HEK293 (cell line): ENCODE data around the gene FAM32A.

ENCODE experiments used
- CTCF ChIA-PET: fragments of 350-600 bp; formaldehyde crosslinking; extraction: SDS; loops from one replicate; lab custom pipeline; 2021; ENCODE audit warnings: antibody characterized with exemption; lab: Yijun Ruan, JAX
- POLR2A ChIA-PET: fragments of 300-600 bp; formaldehyde crosslinking; extraction: SDS; loops from one replicate; lab custom pipeline; 2020; ENCODE audit warnings: antibody characterized with exemption, inconsistent platforms; lab: Yijun Ruan, JAX
- H3K27ac ChIP-seq: fragments of 200-500 bp; sonication (Bioruptor generic); 2 replicates; pipeline ENCODE4 v1.5.1; 2014; ENCODE audit warnings: low read depth, low read length, control low read depth, inconsistent platforms; ENCODE audit errors: extremely low read depth
- H3K36me3 ChIP-seq, 2 experiments: fragments of 200-500 bp in 1 of 2; sonication (Bioruptor generic) in 1 of 2; 1 replicate in 1 of 2; 2 replicates in 1 of 2; pipeline ENCODE4 v1.5.1; 2014 to 2017; ENCODE audit warnings: inconsistent platforms in 2 of 2, low read length in 2 of 2; ENCODE audit not compliant: control insufficient read depth in 2 of 2, insufficient read depth in 1 of 2
- H3K4me1 ChIP-seq: fragments of 200-500 bp; sonication (Bioruptor generic); 2 replicates; pipeline ENCODE4 v1.5.1; 2014; ENCODE audit warnings: mild to moderate bottlenecking, low read length, inconsistent platforms; ENCODE audit not compliant: control insufficient read depth, insufficient read depth
- H3K4me3 ChIP-seq: 2 replicates; pipeline ENCODE4 v1.5.1; 2011; ENCODE audit warnings: low read depth, mild to moderate bottlenecking, control low read depth, low read length, moderate library complexity
- H3K9me3 ChIP-seq: fragments of 200-500 bp; sonication (Bioruptor generic); 2 replicates; pipeline ENCODE4 v1.5.1; 2014; ENCODE audit warnings: low read depth, low read length, inconsistent platforms; ENCODE audit not compliant: control insufficient read depth, insufficient read depth
- KLF1 ChIP-seq: fragments of 450-650 bp; formaldehyde crosslinking; IDR thresholded peaks from 2 replicates; pipeline ENCODE4 v1.5.1; 2016; ENCODE audit warnings: missing biosample characterization, missing genetic modification characterization
- MEIS1 ChIP-seq: sonication (generic); formaldehyde crosslinking; IDR thresholded peaks from 2 replicates; pipeline ENCODE4 v1.8.1; 2022; ENCODE audit warnings: missing genetic modification reagents, mild to moderate bottlenecking, borderline replicate concordance
- MZF1 ChIP-seq: fragments of 450-650 bp; formaldehyde crosslinking; IDR thresholded peaks from 2 replicates; pipeline ENCODE4 v1.5.1; 2017; ENCODE audit warnings: missing biosample characterization, missing genetic modification characterization, borderline replicate concordance
- OSR2 ChIP-seq: fragments of 450-650 bp; formaldehyde crosslinking; IDR thresholded peaks from 2 replicates; pipeline ENCODE4 v1.5.1; 2016; ENCODE audit warnings: missing biosample characterization, missing genetic modification characterization
- ZBTB17 ChIP-seq: fragments of 450-650 bp; formaldehyde crosslinking; IDR thresholded peaks from 2 replicates; pipeline ENCODE4 v1.5.1; 2016; ENCODE audit warnings: missing biosample characterization, missing genetic modification characterization
- ZFP3 ChIP-seq: fragments of 450-650 bp; formaldehyde crosslinking; IDR thresholded peaks from 2 replicates; pipeline ENCODE4 v1.5.1; 2016; ENCODE audit warnings: low read depth, missing biosample characterization, missing genetic modification characterization
- ZNF140 ChIP-seq: fragments of 450-650 bp; formaldehyde crosslinking; IDR thresholded peaks from 2 replicates; pipeline ENCODE4 v1.5.1; 2016; ENCODE audit warnings: missing biosample characterization, missing genetic modification characterization
- ZNF157 ChIP-seq: fragments of 450-650 bp; formaldehyde crosslinking; IDR thresholded peaks from 2 replicates; pipeline ENCODE4 v1.5.1; 2016; ENCODE audit warnings: missing biosample characterization, missing genetic modification characterization
- ZNF248 ChIP-seq: fragments of 450-650 bp; formaldehyde crosslinking; IDR thresholded peaks from 2 replicates; pipeline ENCODE4 v1.5.1; 2017; ENCODE audit warnings: missing biosample characterization, missing genetic modification characterization
- ZNF48 ChIP-seq: fragments of 450-650 bp; formaldehyde crosslinking; IDR thresholded peaks from 2 replicates; pipeline ENCODE4 v1.5.1; 2016; ENCODE audit warnings: missing biosample characterization, missing genetic modification characterization
- ZNF510 ChIP-seq: fragments of 450-650 bp; formaldehyde crosslinking; IDR thresholded peaks from 2 replicates; pipeline ENCODE4 v1.5.1; 2018; ENCODE audit warnings: mild to moderate bottlenecking, missing genetic modification characterization, missing biosample characterization; ENCODE audit not compliant: insufficient replicate concordance
- ZNF521 ChIP-seq: fragments of 450-650 bp; formaldehyde crosslinking; IDR thresholded peaks from 2 replicates; pipeline ENCODE4 v1.5.1; 2017; ENCODE audit warnings: missing biosample characterization, mild to moderate bottlenecking, missing genetic modification characterization
- ZNF530 ChIP-seq: fragments of 450-650 bp; formaldehyde crosslinking; IDR thresholded peaks from 2 replicates; pipeline ENCODE4 v1.5.1; 2016; ENCODE audit warnings: low read depth, missing biosample characterization, missing genetic modification characterization
- ZNF549 ChIP-seq: fragments of 450-650 bp; IDR thresholded peaks from 2 replicates; pipeline ENCODE4 v1.5.1; 2018; ENCODE audit warnings: missing biosample characterization, missing genetic modification characterization, mild to moderate bottlenecking, inconsistent platforms, moderate library complexity
- ZNF658 ChIP-seq: fragments of 450-650 bp; formaldehyde crosslinking; IDR thresholded peaks from 2 replicates; pipeline ENCODE4; 2016; ENCODE audit warnings: missing biosample characterization, missing genetic modification characterization
- ZNF747 ChIP-seq: fragments of 450-650 bp; formaldehyde crosslinking; IDR thresholded peaks from 2 replicates; pipeline ENCODE4 v1.5.1; 2016; ENCODE audit warnings: missing biosample characterization, missing genetic modification characterization
- ZNF76 ChIP-seq: fragments of 450-650 bp; formaldehyde crosslinking; IDR thresholded peaks from 2 replicates; pipeline ENCODE4; 2016; ENCODE audit warnings: low read depth, missing biosample characterization, missing genetic modification characterization, borderline replicate concordance
- ZNF768 ChIP-seq: fragments of 450-650 bp; formaldehyde crosslinking; IDR thresholded peaks from 2 replicates; pipeline ENCODE4 v1.5.1; 2018; ENCODE audit warnings: missing biosample characterization, mild to moderate bottlenecking, missing genetic modification characterization
- ZSCAN16 ChIP-seq: fragments of 450-650 bp; formaldehyde crosslinking; IDR thresholded peaks from 2 replicates; pipeline ENCODE4 v1.5.1; 2016; ENCODE audit warnings: missing biosample characterization, missing genetic modification characterization
- TF ChIP-seq, protein P1 (sequence below): fragments of 450-650 bp; formaldehyde crosslinking; IDR thresholded peaks from 2 replicates; pipeline ENCODE4 v1.5.1; 2017; ENCODE audit warnings: missing biosample characterization, missing genetic modification characterization
- TF ChIP-seq, protein P2 (sequence below): fragments of 450-650 bp; formaldehyde crosslinking; IDR thresholded peaks from 2 replicates; pipeline ENCODE4 v1.5.1; 2016; ENCODE audit warnings: missing biosample characterization, missing genetic modification characterization, borderline replicate concordance
- TF ChIP-seq, protein P3 (sequence below): fragments of 450-650 bp; formaldehyde crosslinking; IDR thresholded peaks from 2 replicates; pipeline ENCODE4 v1.5.1; 2017; ENCODE audit warnings: missing biosample characterization, mild to moderate bottlenecking, missing genetic modification characterization, moderate library complexity

The FAM32A gene

DNA sequence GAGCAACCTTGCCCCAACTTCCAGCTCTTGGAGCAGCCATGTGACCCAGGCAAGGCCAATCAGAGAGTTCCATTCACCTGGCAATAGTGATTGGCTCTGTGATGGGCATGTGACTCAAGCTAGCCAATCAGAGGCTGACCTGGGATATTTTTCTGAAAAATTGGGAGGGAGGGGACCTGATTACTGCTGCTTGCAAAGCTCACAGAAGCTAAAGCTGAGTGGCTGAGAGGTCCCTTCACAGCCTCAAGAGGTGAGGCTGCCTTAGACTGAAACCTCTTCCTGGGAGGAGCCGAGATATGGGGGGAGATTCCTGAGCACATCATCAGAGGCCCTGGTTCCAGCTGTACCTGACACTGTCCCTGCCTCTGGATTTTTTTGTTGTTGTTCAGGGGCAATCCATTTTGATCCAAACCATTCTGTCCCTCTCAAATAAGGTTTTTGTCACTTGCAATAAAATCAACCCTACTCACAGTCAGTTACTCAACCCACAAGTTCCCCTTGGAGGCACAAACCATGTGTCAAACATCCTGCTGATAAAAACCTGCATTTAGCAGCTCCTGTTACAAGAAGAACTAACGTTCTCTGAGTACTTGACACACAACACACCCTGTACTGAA is 16.6 kb upstream of the FAM32A start:
- H3K36me3 ChIP-seq: no peaks in the 10 kb centered on the region
- POLR2A ChIA-PET: interaction anchor here (0.6 to 1.3 kb wide), 2 partner anchors 47 to 59 kb away, joined by 3 read pairs; no protein-coding TSS in a partner anchor
- TF ChIP-seq ZNF549: no peak
- TF ChIP-seq ZNF768 (tag by site-specific recombination): no peak
- TF ChIP-seq ZNF48 (tag by site-specific recombination): no peak
- TF ChIP-seq, protein P1, sequence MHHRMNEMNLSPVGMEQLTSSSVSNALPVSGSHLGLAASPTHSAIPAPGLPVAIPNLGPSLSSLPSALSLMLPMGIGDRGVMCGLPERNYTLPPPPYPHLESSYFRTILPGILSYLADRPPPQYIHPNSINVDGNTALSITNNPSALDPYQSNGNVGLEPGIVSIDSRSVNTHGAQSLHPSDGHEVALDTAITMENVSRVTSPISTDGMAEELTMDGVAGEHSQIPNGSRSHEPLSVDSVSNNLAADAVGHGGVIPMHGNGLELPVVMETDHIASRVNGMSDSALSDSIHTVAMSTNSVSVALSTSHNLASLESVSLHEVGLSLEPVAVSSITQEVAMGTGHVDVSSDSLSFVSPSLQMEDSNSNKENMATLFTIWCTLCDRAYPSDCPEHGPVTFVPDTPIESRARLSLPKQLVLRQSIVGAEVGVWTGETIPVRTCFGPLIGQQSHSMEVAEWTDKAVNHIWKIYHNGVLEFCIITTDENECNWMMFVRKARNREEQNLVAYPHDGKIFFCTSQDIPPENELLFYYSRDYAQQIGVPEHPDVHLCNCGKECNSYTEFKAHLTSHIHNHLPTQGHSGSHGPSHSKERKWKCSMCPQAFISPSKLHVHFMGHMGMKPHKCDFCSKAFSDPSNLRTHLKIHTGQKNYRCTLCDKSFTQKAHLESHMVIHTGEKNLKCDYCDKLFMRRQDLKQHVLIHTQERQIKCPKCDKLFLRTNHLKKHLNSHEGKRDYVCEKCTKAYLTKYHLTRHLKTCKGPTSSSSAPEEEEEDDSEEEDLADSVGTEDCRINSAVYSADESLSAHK (tag by site-specific recombination): no peak
- no peak for TF ChIP-seq KLF1 (tag by site-specific recombination)
- no peak for TF ChIP-seq ZNF747 (tag by site-specific recombination)
- no peak for TF ChIP-seq ZBTB17 (tag by site-specific recombination)
- TF ChIP-seq ZNF157: no peak
- TF ChIP-seq ZNF658 (tag by site-specific recombination): no peak
- no peak for TF ChIP-seq ZNF530 (tag by site-specific recombination)
- no peak for TF ChIP-seq ZNF510 (tag by site-specific recombination)
- TF ChIP-seq, all 188 proteins: peak for 0

DNA sequence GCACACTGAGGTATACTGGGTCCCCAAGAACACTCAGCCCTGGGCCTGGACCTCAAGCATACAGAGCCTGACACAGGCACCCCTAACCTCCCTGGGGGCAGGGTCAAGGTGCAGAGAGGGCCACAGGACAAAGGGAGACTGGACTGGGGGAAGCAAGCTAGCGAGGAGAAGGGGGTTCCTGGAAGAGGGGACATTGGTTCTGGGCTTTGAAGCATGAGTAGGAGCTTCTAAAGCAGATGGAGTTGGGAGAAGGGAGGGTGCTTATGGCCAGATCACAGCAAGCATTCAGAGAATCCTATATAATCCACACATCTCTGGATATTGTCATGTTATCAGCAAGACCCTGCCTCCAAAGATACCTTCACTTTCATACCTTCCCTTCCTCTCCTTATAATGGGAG is 15.1 kb upstream of the FAM32A start:
- Histone ChIP-seq H3K36me3 (no peaks in the 10 kb centered on the region), H3K27ac (no peak overlapping the region)
- POLR2A ChIA-PET: interaction anchor here (1.3 kb wide), 1 partner anchor 60 kb away, joined by 3 read pairs; no protein-coding TSS in a partner anchor
- peak; percentile 79 for TF ChIP-seq ZFP3
- TF ChIP-seq ZNF140 (tag by site-specific recombination): no peak
- TF ChIP-seq, all 188 proteins: peak for 1
- H3K4me1 ChIP-seq: no peaks in the 10 kb centered on the region
- CTCF ChIA-PET: no interaction called here
- H3K9me3 ChIP-seq: no peaks in the 10 kb centered on the region
- H3K4me3 ChIP-seq: no peak overlapping the region

More for the DNA sequence above, 16.6 kb upstream of the FAM32A start:
- Histone ChIP-seq H3K9me3 (no peaks in the 10 kb centered on the region), H3K27ac (no peak overlapping the region), H3K4me1 (no peaks in the 10 kb centered on the region), H3K4me3 (no peak overlapping the region)
- CTCF ChIA-PET: interaction anchor here (1.0 to 1.1 kb wide), 2 partner anchors 12 to 128 kb away, joined by 3 to 4 read pairs; no protein-coding TSS in a partner anchor

DNA sequence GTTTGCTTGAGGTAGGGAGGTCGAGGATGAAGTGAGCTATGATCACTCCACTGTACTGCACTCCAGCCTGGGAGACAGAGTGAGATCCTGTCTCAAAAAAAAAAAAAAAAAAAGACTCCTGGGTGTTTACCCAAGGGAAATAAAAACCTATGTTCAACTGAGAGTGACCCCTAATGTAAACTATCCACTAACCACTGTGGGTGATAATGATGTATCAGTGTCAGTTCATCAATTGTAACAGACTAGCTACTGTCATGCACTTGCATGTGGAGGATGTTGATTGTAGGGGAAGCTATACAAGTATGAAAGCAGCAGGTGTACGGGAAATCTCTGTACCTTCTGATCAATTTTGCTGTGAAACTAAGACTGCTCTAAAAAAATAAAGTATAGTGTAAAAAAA is 9.3 kb upstream of the FAM32A start:
- H3K4me3 ChIP-seq: no peak overlapping the region
- no peaks in the 10 kb centered on the region for H3K36me3 ChIP-seq
- CTCF ChIA-PET: interaction anchor here (0.7 kb wide), 1 partner anchor 134 kb away, joined by 4 read pairs; no protein-coding TSS in a partner anchor
- H3K27ac ChIP-seq: no peak overlapping the region
- no peaks in the 10 kb centered on the region for H3K9me3 ChIP-seq
- POLR2A ChIA-PET: no interaction called here
- H3K4me1 ChIP-seq: no peaks in the 10 kb centered on the region
- no peak for TF ChIP-seq OSR2
- TF ChIP-seq MZF1 (tag by site-specific recombination): no peak
- no peak for TF ChIP-seq ZSCAN16 (tag by site-specific recombination)
- TF ChIP-seq, protein P2, sequence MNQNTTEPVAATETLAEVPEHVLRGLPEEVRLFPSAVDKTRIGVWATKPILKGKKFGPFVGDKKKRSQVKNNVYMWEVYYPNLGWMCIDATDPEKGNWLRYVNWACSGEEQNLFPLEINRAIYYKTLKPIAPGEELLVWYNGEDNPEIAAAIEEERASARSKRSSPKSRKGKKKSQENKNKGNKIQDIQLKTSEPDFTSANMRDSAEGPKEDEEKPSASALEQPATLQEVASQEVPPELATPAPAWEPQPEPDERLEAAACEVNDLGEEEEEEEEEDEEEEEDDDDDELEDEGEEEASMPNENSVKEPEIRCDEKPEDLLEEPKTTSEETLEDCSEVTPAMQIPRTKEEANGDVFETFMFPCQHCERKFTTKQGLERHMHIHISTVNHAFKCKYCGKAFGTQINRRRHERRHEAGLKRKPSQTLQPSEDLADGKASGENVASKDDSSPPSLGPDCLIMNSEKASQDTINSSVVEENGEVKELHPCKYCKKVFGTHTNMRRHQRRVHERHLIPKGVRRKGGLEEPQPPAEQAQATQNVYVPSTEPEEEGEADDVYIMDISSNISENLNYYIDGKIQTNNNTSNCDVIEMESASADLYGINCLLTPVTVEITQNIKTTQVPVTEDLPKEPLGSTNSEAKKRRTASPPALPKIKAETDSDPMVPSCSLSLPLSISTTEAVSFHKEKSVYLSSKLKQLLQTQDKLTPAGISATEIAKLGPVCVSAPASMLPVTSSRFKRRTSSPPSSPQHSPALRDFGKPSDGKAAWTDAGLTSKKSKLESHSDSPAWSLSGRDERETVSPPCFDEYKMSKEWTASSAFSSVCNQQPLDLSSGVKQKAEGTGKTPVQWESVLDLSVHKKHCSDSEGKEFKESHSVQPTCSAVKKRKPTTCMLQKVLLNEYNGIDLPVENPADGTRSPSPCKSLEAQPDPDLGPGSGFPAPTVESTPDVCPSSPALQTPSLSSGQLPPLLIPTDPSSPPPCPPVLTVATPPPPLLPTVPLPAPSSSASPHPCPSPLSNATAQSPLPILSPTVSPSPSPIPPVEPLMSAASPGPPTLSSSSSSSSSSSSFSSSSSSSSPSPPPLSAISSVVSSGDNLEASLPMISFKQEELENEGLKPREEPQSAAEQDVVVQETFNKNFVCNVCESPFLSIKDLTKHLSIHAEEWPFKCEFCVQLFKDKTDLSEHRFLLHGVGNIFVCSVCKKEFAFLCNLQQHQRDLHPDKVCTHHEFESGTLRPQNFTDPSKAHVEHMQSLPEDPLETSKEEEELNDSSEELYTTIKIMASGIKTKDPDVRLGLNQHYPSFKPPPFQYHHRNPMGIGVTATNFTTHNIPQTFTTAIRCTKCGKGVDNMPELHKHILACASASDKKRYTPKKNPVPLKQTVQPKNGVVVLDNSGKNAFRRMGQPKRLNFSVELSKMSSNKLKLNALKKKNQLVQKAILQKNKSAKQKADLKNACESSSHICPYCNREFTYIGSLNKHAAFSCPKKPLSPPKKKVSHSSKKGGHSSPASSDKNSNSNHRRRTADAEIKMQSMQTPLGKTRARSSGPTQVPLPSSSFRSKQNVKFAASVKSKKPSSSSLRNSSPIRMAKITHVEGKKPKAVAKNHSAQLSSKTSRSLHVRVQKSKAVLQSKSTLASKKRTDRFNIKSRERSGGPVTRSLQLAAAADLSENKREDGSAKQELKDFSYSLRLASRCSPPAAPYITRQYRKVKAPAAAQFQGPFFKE (tag by site-specific recombination): no peak
- TF ChIP-seq ZNF76 (tag by site-specific recombination): no peak
- TF ChIP-seq, protein P3, sequence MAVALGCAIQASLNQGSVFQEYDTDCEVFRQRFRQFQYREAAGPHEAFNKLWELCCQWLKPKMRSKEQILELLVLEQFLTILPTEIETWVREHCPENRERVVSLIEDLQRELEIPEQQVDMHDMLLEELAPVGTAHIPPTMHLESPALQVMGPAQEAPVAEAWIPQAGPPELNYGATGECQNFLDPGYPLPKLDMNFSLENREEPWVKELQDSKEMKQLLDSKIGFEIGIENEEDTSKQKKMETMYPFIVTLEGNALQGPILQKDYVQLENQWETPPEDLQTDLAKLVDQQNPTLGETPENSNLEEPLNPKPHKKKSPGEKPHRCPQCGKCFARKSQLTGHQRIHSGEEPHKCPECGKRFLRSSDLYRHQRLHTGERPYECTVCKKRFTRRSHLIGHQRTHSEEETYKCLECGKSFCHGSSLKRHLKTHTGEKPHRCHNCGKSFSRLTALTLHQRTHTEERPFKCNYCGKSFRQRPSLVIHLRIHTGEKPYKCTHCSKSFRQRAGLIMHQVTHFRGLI (tag by site-specific recombination): no peak
- no peak for TF ChIP-seq ZNF248 (tag by site-specific recombination)
- TF ChIP-seq MEIS1: no peak
- TF ChIP-seq ZNF521 (tag by site-specific recombination): no peak
